Liver (tissue), 9 donors: ENCODE measurements around the gene RSAD2. TPM values are rescaled to one million over a fixed set of nuclear protein-coding genes. Genes with fewer than 3 reads are reported as not detected.

Experiments
- DNase-seq: peaks from one replicate; pipeline ENCODE4 v3.0.0-alpha.2; 2017; ENCODE audit warnings: low spot score
- H3K27ac ChIP-seq, 2 donors: one replicate each; pipeline ENCODE4 v1.7.0; 2013; ENCODE audit warnings: inconsistent platforms in 2 of 2, low read length in 2 of 2, control low read depth in 1 of 2, low read depth in 1 of 2, mild to moderate bottlenecking in 1 of 2
- H3K27me3 ChIP-seq, 4 donors: one replicate each; pipeline versions ENCODE4 v1.6.1 to v1.7.0; 2013; ENCODE audit warnings: low read length in 3 of 4, inconsistent platforms in 1 of 4, mild to moderate bottlenecking in 1 of 4, moderate library complexity in 1 of 4; ENCODE audit not compliant: control insufficient read depth in 4 of 4, insufficient read depth in 4 of 4
- H3K36me3 ChIP-seq, 4 donors: one replicate each; pipeline versions ENCODE4 v1.6.1 to v1.7.0; 2013; ENCODE audit warnings: low read length in 3 of 4, mild to moderate bottlenecking in 3 of 4, low read depth in 1 of 4, moderate library complexity in 1 of 4; ENCODE audit not compliant: control insufficient read depth in 4 of 4, insufficient read depth in 3 of 4
- H3K4me1 ChIP-seq, 4 donors: one replicate each; pipeline versions ENCODE4 v1.6.1 to v1.7.0; 2013; ENCODE audit warnings: low read length in 3 of 4, mild to moderate bottlenecking in 3 of 4, moderate library complexity in 1 of 4; ENCODE audit not compliant: control insufficient read depth in 4 of 4, insufficient read depth in 4 of 4
- H3K4me3 ChIP-seq, 3 donors: one replicate each; pipeline versions ENCODE4 v1.6.1 to v1.7.0; 2013; ENCODE audit warnings: low read length in 3 of 3, control low read depth in 1 of 3, low read depth in 1 of 3, mild to moderate bottlenecking in 1 of 3
- H3K9ac ChIP-seq, 2 donors: one replicate each; pipeline ENCODE4 v1.7.0; 2013; ENCODE audit warnings: low read length in 2 of 2, mild to moderate bottlenecking in 2 of 2, moderate library complexity in 2 of 2, control low read depth in 1 of 2, low read depth in 1 of 2
- H3K9me3 ChIP-seq, 4 donors: one replicate each; pipeline versions ENCODE4 v1.6.1 to v1.7.0; 2013; ENCODE audit warnings: low read length in 3 of 4; ENCODE audit not compliant: control insufficient read depth in 4 of 4
- EGR1 ChIP-seq, 2 donors: IDR thresholded peaks; 2 replicates each; pipeline ENCODE4 v1.6.1; 2016 to 2018; ENCODE audit warnings: antibody characterized with exemption in 2 of 2, low read depth in 2 of 2
- FOXA1 ChIP-seq: IDR thresholded peaks from 2 replicates; pipeline ENCODE4 v1.6.1; 2016; ENCODE audit warnings: antibody characterized with exemption
- FOXA2 ChIP-seq: IDR thresholded peaks from 2 replicates; pipeline ENCODE4 v1.6.1; 2016; ENCODE audit warnings: antibody characterized with exemption
- GABPA ChIP-seq, 2 donors: IDR thresholded peaks in 1 of 2; conservative IDR thresholded peaks in 1 of 2; 2 replicates each; pipeline ENCODE4 v1.6.1; 2016; ENCODE audit warnings: antibody characterized with exemption in 2 of 2, mild to moderate bottlenecking in 1 of 2, moderate library complexity in 1 of 2
- HNF4A ChIP-seq, 2 donors: conservative IDR thresholded peaks; 2 replicates each; pipeline ENCODE4 v1.6.1; 2016; ENCODE audit warnings: antibody characterized with exemption in 2 of 2, mild to moderate bottlenecking in 2 of 2
- HNF4G ChIP-seq: IDR thresholded peaks from 2 replicates; pipeline ENCODE4 v1.6.1; 2016; ENCODE audit warnings: antibody characterized with exemption
- JUND ChIP-seq, 2 donors: IDR thresholded peaks; 2 replicates each; pipeline ENCODE4 v1.6.1; 2016; ENCODE audit warnings: antibody characterized with exemption in 2 of 2
- NR2F2 ChIP-seq: IDR thresholded peaks from 2 replicates; pipeline ENCODE4 v1.6.1; 2016; ENCODE audit warnings: antibody characterized with exemption
- RAD21 ChIP-seq, 2 donors: IDR thresholded peaks; 2 replicates each; pipeline ENCODE4 v1.6.1; 2016; ENCODE audit warnings: antibody characterized with exemption in 2 of 2, mild to moderate bottlenecking in 2 of 2
- RXRA ChIP-seq, 2 donors: IDR thresholded peaks; 2 replicates each; pipeline ENCODE4 v1.6.1; 2017 to 2018; ENCODE audit warnings: antibody characterized with exemption in 2 of 2, mild to moderate bottlenecking in 1 of 2
- SP1 ChIP-seq: IDR thresholded peaks from 2 replicates; pipeline ENCODE4 v1.6.1; 2018; ENCODE audit warnings: antibody characterized with exemption, mild to moderate bottlenecking
- YY1 ChIP-seq: IDR thresholded peaks from 2 replicates; pipeline ENCODE4 v1.6.1; 2016; ENCODE audit warnings: antibody characterized with exemption, mild to moderate bottlenecking
- WGBS: extraction: QIAGEN DNeasy Blood & Tissue Kit; methylation state at CpG from one replicate; pipeline ENCODE4 v1.1.7; 2013; 5-methylcytosine and 5-hydroxymethylcytosine counted together
- polyA plus RNA-seq, 2 donors: library from polyadenylated mRNA; stranded (reverse) in 1 of 2; unstranded in 1 of 2; fragments of 200-250 nt in 1 of 2; fragments of >200 nt in 1 of 2; fragmentation: Nextera tagmentation in 1 of 2; extraction: Ambion mirVana in 1 of 2; gene quantifications; one replicate each; pipeline versions ENCODE4 v1.2.1 to v1.2.3, GENCODE V29; 2013 to 2015
- total RNA-seq, 2 donors: library from RNA; depleted of rRNA; stranded (reverse); fragments of >200 nt; gene quantifications; one replicate each; pipeline ENCODE4 v1.2.3, GENCODE V29; 2014
- TF ChIP-seq, protein P1 (sequence below): IDR thresholded peaks from 2 replicates; pipeline ENCODE4 v1.6.1; 2016; ENCODE audit warnings: antibody characterized with exemption
- TF ChIP-seq, protein P2 (sequence below): IDR thresholded peaks from 2 replicates; pipeline ENCODE4 v1.6.1; 2016; ENCODE audit warnings: antibody characterized with exemption
- TF ChIP-seq, protein P3 (sequence below): IDR thresholded peaks from 2 replicates; pipeline ENCODE4 v1.6.1; 2016; ENCODE audit warnings: antibody characterized with exemption, mild to moderate bottlenecking
- TF ChIP-seq, protein P4 (sequence below): IDR thresholded peaks from 2 replicates; pipeline ENCODE4 v1.6.1; 2016; ENCODE audit warnings: antibody characterized with exemption
- donor health status: healthy.
- donor health status: healthy.
- donor health status: healthy.
- donor health status: healthy.
- donor health status: healthy.

The RSAD2 gene
- total and polyA plus RNA-seq, 4 donors = 1.3 to 15.9 (median 1.9) TPM

DNA sequence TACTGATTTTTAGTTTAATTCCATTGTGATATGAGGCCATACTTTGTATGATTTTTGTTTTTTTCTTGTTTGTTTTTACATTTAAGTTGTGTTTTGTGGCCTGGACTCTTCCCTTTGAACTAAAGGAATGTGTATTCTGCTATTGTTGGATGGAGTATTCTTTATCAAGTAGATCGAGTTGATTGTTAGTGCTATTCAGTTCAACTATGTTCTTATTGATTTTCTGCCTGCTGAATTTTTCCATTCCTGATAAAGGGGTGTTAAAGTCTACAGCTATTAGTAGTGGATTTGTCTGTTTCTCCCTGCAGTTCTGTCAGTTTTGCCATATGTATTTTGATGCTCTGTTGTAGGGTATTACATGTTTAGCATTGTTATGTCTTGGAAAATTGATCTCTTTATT, 54.2 kb downstream of the RSAD2 start:
- no peak for TF ChIP-seq HNF4G
- TF ChIP-seq, protein P1, sequence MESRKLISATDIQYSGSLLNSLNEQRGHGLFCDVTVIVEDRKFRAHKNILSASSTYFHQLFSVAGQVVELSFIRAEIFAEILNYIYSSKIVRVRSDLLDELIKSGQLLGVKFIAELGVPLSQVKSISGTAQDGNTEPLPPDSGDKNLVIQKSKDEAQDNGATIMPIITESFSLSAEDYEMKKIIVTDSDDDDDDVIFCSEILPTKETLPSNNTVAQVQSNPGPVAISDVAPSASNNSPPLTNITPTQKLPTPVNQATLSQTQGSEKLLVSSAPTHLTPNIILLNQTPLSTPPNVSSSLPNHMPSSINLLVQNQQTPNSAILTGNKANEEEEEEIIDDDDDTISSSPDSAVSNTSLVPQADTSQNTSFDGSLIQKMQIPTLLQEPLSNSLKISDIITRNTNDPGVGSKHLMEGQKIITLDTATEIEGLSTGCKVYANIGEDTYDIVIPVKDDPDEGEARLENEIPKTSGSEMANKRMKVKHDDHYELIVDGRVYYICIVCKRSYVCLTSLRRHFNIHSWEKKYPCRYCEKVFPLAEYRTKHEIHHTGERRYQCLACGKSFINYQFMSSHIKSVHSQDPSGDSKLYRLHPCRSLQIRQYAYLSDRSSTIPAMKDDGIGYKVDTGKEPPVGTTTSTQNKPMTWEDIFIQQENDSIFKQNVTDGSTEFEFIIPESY = no peak
- TF ChIP-seq, protein P2, sequence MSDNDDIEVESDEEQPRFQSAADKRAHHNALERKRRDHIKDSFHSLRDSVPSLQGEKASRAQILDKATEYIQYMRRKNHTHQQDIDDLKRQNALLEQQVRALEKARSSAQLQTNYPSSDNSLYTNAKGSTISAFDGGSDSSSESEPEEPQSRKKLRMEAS = no peak
- TF ChIP-seq EGR1 (IDR thresholded peaks at IDR 0.05; ENCODE audit: low read depth in 2 of 2) = no peak
- no peak for DNase-seq
- WGBS = 40% methylated on average over 1 of the region's 1 CpG
- H3K9ac ChIP-seq = no peak overlapping the region
- H3K27ac ChIP-seq = no peak overlapping the region
- no peak overlapping the region for H3K4me3 ChIP-seq
- H3K36me3 ChIP-seq = no peaks in the 10 kb centered on the region
- no peaks in the 10 kb centered on the region for H3K27me3 ChIP-seq
- no peaks in the 10 kb centered on the region for H3K9me3 ChIP-seq
- no peaks in the 10 kb centered on the region for H3K4me1 ChIP-seq

DNA sequence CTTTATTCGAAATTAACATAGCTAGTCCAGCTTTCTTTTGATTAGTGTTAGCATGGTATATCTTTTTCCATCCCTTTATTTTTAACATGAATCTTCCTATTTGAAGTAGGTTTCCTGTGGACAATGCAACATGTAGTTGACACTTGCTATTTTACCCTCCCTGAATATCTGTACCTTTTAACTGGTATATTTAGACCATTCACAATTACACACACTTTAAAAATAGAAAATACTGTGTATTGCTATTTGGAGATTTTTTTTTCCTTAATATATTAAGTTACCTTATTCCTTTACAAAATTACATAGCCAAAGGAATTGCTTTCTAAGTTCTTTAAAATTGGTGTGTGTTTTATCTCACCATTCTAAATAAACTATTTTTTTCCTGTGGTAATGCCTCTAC, 54.6 kb downstream of the RSAD2 start:
- Histone ChIP-seq H3K9me3 (no peaks in the 10 kb centered on the region), H3K27me3 (no peaks in the 10 kb centered on the region), H3K4me3 (no peak overlapping the region), H3K9ac (no peak overlapping the region), H3K36me3 (no peaks in the 10 kb centered on the region), H3K27ac (no peak overlapping the region), H3K4me1 (no peaks in the 10 kb centered on the region)
- TF ChIP-seq NR2F2 (no peak), EGR1 (IDR thresholded peaks at IDR 0.05; ENCODE audit: low read depth in 2 of 2) (no peak), HNF4G (no peak)
- TF ChIP-seq, protein P3, sequence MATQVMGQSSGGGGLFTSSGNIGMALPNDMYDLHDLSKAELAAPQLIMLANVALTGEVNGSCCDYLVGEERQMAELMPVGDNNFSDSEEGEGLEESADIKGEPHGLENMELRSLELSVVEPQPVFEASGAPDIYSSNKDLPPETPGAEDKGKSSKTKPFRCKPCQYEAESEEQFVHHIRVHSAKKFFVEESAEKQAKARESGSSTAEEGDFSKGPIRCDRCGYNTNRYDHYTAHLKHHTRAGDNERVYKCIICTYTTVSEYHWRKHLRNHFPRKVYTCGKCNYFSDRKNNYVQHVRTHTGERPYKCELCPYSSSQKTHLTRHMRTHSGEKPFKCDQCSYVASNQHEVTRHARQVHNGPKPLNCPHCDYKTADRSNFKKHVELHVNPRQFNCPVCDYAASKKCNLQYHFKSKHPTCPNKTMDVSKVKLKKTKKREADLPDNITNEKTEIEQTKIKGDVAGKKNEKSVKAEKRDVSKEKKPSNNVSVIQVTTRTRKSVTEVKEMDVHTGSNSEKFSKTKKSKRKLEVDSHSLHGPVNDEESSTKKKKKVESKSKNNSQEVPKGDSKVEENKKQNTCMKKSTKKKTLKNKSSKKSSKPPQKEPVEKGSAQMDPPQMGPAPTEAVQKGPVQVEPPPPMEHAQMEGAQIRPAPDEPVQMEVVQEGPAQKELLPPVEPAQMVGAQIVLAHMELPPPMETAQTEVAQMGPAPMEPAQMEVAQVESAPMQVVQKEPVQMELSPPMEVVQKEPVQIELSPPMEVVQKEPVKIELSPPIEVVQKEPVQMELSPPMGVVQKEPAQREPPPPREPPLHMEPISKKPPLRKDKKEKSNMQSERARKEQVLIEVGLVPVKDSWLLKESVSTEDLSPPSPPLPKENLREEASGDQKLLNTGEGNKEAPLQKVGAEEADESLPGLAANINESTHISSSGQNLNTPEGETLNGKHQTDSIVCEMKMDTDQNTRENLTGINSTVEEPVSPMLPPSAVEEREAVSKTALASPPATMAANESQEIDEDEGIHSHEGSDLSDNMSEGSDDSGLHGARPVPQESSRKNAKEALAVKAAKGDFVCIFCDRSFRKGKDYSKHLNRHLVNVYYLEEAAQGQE = no peak
- 95% methylated on average over 1 of the region's 1 CpG for WGBS
- no peak for DNase-seq

DNA sequence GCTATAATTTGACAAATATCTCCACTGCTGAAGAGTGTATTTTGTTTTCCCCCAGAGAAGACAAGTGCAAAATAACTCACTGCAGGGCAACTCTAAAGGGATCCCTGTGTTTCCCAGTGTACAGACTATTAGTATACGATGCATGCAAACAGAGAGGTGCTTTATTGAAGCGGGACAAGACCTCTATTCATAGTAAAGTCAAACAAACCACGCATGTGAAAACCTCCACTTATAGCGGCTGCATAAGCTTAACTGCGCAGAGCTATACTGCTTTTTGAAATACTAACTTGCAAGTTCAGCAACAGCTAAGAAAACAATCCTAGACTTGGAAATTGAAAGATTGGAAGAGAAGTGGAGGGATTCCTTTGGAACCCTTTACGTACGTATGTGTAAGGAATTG, 55.3 kb downstream of the RSAD2 start:
- Histone ChIP-seq H3K27me3 (no peaks in the 10 kb centered on the region), H3K4me1 (no peaks in the 10 kb centered on the region), H3K36me3 (no peaks in the 10 kb centered on the region), H3K9me3 (no peaks in the 10 kb centered on the region), H3K9ac (no peak overlapping the region), H3K27ac (no peak overlapping the region), H3K4me3 (no peak overlapping the region)
- 96% methylated on average over 7 of the region's 7 CpGs for WGBS
- DNase-seq = no peak
- no peak for TF ChIP-seq FOXA2
- TF ChIP-seq YY1 = no peak
- no peak for TF ChIP-seq EGR1 (IDR thresholded peaks at IDR 0.05; ENCODE audit: low read depth in 2 of 2)
- TF ChIP-seq RXRA (IDR thresholded peaks at IDR 0.05) = no peak
- TF ChIP-seq NR2F2 = no peak
- TF ChIP-seq, protein P3 = no peak
- TF ChIP-seq FOXA1 = no peak
- no peak for TF ChIP-seq HNF4A (conservative IDR thresholded peaks at IDR 0.05)
- TF ChIP-seq GABPA (IDR thresholded peaks at IDR 0.05 in 1 of 2, conservative IDR thresholded peaks at IDR 0.05 in 1 of 2) = no peak
- TF ChIP-seq HNF4G = no peak
- TF ChIP-seq, protein P2 = no peak
- no peak for TF ChIP-seq RAD21 (IDR thresholded peaks at IDR 0.05)
- TF ChIP-seq SP1 = no peak
- TF ChIP-seq JUND (IDR thresholded peaks at IDR 0.05) = no peak
- TF ChIP-seq, protein P4, sequence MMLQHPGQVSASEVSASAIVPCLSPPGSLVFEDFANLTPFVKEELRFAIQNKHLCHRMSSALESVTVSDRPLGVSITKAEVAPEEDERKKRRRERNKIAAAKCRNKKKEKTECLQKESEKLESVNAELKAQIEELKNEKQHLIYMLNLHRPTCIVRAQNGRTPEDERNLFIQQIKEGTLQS = no peak
